HCT116 (cell line): Measurements from ENCODE around the gene COMMD3. TPM values are rescaled to one million over a fixed set of nuclear protein-coding genes. Genes with fewer than 3 reads are reported as not detected.

Source experiments
- ATAC-seq: fragments of 200-7000 bp; cut with Tn5 transposase; 2 replicates; pipeline ENCODE4 v1.9.1; 2020; ENCODE audit warnings: mild to moderate bottlenecking, moderate library complexity
- BruUV-seq: library from RNA; stranded (reverse); fragments of 400-500 nt; replicated peaks from 2 replicates; lab custom pipeline; 2021; lab: Mats Ljungman, UMichigan
- CTCF ChIA-PET: fragments of 300-600 bp; sonication (Branson Sonifier 250); formaldehyde crosslinking; loops from one replicate; lab custom pipeline; 2021; ENCODE audit warnings: antibody characterized with exemption; lab: Charles Lee
- POLR2A ChIA-PET: fragments of 300-600, 350-600 bp; sonication (Branson Sonifier 250); formaldehyde crosslinking; loops from one replicate; lab custom pipeline; 2021; ENCODE audit warnings: antibody characterized with exemption; lab: Charles Lee
- RAD21 ChIA-PET, 2 experiments: fragments of 300-600 bp; sonication (Branson Sonifier 250); formaldehyde crosslinking; loops; one replicate each; lab custom pipeline; 2023; ENCODE audit warnings: low total read pairs in 2 of 2; ENCODE audit not compliant: uncharacterized antibody in 2 of 2, unreplicated experiment in 2 of 2, low non-redundant PET in 1 of 2; lab: Charles Lee
- DNase-seq: peaks from one replicate; pipeline ENCODE4 v3.0.0-alpha.2; 2010; ENCODE audit warnings: low read depth, low spot score
- H2AFZ ChIP-seq: fragments of 200-600 bp; shearing (Covaris generic), sonication (generic); 2 replicates; pipeline ENCODE4 v1.6.1; 2017; ENCODE audit warnings: low read depth, mixed run types, mixed read lengths, antibody characterized with exemption, low read length; ENCODE audit not compliant: poor library complexity, severe bottlenecking
- H3K27ac ChIP-seq: 2 replicates; pipeline ENCODE4 v1.5.1; 2012; ENCODE audit warnings: low read depth, low read length
- H3K27me3 ChIP-seq: fragments of 200-600 bp; sonication (generic); 2 replicates; pipeline ENCODE4 v1.6.1; 2016; ENCODE audit warnings: mixed run types, low read length, mixed read lengths; ENCODE audit not compliant: insufficient read depth
- H3K36me3 ChIP-seq, 2 experiments: fragments of 200-500 bp in 1 of 2; fragments of 200-600 bp in 1 of 2; sonication (Bioruptor generic) in 1 of 2; sonication (generic) in 1 of 2; 2 replicates each; pipeline versions ENCODE4 v1.5.1 to v1.6.1; 2014 to 2016; ENCODE audit warnings: low read length in 2 of 2, inconsistent platforms in 1 of 2, mixed read lengths in 1 of 2, mixed run types in 1 of 2; ENCODE audit not compliant: insufficient read depth in 2 of 2, control insufficient read depth in 1 of 2
- H3K4me1 ChIP-seq, 2 experiments: fragments of 200-600 bp in 1 of 2; sonication (generic) in 1 of 2; 2 replicates each; pipeline versions ENCODE4 v1.5.1 to v1.6.1; 2012 to 2017; ENCODE audit warnings: low read length in 2 of 2, inconsistent platforms in 1 of 2, mild to moderate bottlenecking in 1 of 2, mixed read lengths in 1 of 2, mixed run types in 1 of 2, moderate library complexity in 1 of 2; ENCODE audit not compliant: insufficient read depth in 2 of 2, control insufficient read depth in 1 of 2
- H3K4me2 ChIP-seq: fragments of 200-600 bp; sonication (generic); 2 replicates; pipeline ENCODE4 v1.6.1; 2017; ENCODE audit warnings: mixed run types, low read length, mixed read lengths
- H3K4me3 ChIP-seq, 2 experiments: fragments of 200-600 bp in 1 of 2; sonication (generic) in 1 of 2; replicated peaks in 1 of 2; 2 replicates each; pipeline ENCODE4 v1.5.1; 2011 to 2016; ENCODE audit warnings: low read length in 2 of 2, control low read depth in 1 of 2, low read depth in 1 of 2, mild to moderate bottlenecking in 1 of 2, mixed read lengths in 1 of 2, mixed run types in 1 of 2
- H3K79me2 ChIP-seq: fragments of 200-600 bp; sonication (generic); 2 replicates; pipeline ENCODE4 v1.6.1; 2017; ENCODE audit warnings: mild to moderate bottlenecking, mixed run types, low read length, moderate library complexity, mixed read lengths; ENCODE audit not compliant: insufficient read depth
- H3K9ac ChIP-seq: fragments of 200-600 bp; sonication (generic); 2 replicates; pipeline ENCODE4 v1.6.1; 2016; ENCODE audit warnings: low read length, mixed read lengths
- H3K9me2 ChIP-seq: fragments of 200-600 bp; sonication (generic), shearing (Covaris generic); 2 replicates; pipeline ENCODE4 v1.6.1; 2017; ENCODE audit warnings: mixed run types, mild to moderate bottlenecking, moderate library complexity; ENCODE audit not compliant: insufficient read depth
- H3K9me3 ChIP-seq, 2 experiments: fragments of 200-500 bp in 1 of 2; fragments of 200-600 bp in 1 of 2; sonication (Bioruptor generic) in 1 of 2; sonication (generic) in 1 of 2; 2 replicates each; pipeline ENCODE4 v1.6.1; 2014 to 2017; ENCODE audit warnings: low read length in 2 of 2, mixed read lengths in 2 of 2, inconsistent platforms in 1 of 2, low read depth in 1 of 2, mild to moderate bottlenecking in 1 of 2, mixed run types in 1 of 2, moderate library complexity in 1 of 2; ENCODE audit not compliant: control insufficient read depth in 1 of 2, insufficient read depth in 1 of 2
- H4K20me1 ChIP-seq: fragments of 200-600 bp; sonication (generic), shearing (Covaris generic); 2 replicates; pipeline ENCODE4 v1.6.1; 2017; ENCODE audit warnings: mixed run types, mild to moderate bottlenecking, moderate library complexity; ENCODE audit not compliant: insufficient read depth
- ATF3 ChIP-seq: IDR thresholded peaks from 2 replicates; pipeline ENCODE4 v1.6.1; 2012
- CBX3 ChIP-seq: IDR thresholded peaks from 2 replicates; pipeline ENCODE4 v1.6.1; 2012; ENCODE audit warnings: low read depth
- CTCF ChIP-seq, 3 experiments: fragments of 200-600 bp in 1 of 3; sonication (generic) in 1 of 3; IDR thresholded peaks in 2 of 3; conservative IDR thresholded peaks in 1 of 3; 2 replicates each; pipeline ENCODE4 v1.5.1; 2012 to 2017; ENCODE audit warnings: low read depth in 2 of 3, low read length in 2 of 3, antibody characterized with exemption in 1 of 3, borderline replicate concordance in 1 of 3, control low read depth in 1 of 3, mild to moderate bottlenecking in 1 of 3, mixed read lengths in 1 of 3, mixed run types in 1 of 3, moderate library complexity in 1 of 3; ENCODE audit not compliant: insufficient read depth in 1 of 3
- EGR1 ChIP-seq: IDR thresholded peaks from 2 replicates; pipeline ENCODE4 v1.6.1; 2012; ENCODE audit warnings: low read depth
- EZH2phosphoT487 ChIP-seq: fragments of 200-600 bp; IDR thresholded peaks from 2 replicates; pipeline ENCODE4 v1.6.1; 2018; ENCODE audit warnings: antibody characterized with exemption, borderline replicate concordance
- MAX ChIP-seq: IDR thresholded peaks from 2 replicates; pipeline ENCODE4 v1.6.1; 2012
- POLR2AphosphoS5 ChIP-seq: IDR thresholded peaks from 2 replicates; pipeline ENCODE4 v1.6.1; 2011; ENCODE audit warnings: mild to moderate bottlenecking, low read depth, low read length, moderate library complexity
- RAD21 ChIP-seq: IDR thresholded peaks from 2 replicates; pipeline ENCODE4 v1.6.1; 2012; ENCODE audit warnings: low read depth, mild to moderate bottlenecking
- SRF ChIP-seq: IDR thresholded peaks from 2 replicates; pipeline ENCODE4 v1.6.1; 2012; ENCODE audit warnings: low read depth
- TCF7L2 ChIP-seq: IDR thresholded peaks from 2 replicates; pipeline ENCODE4 v1.7.0; 2011; ENCODE audit warnings: borderline replicate concordance, inconsistent platforms; ENCODE audit not compliant: insufficient read depth, insufficient read length; ENCODE audit errors: extremely low read depth
- YY1 ChIP-seq: IDR thresholded peaks from 2 replicates; pipeline ENCODE4 v1.6.1; 2011; ENCODE audit warnings: low read length, low read depth, moderate library complexity, mild to moderate bottlenecking; ENCODE audit not compliant: insufficient replicate concordance; ENCODE audit errors: extremely low read depth
- ZBTB33 ChIP-seq: IDR thresholded peaks from 2 replicates; pipeline ENCODE4 v1.6.1; 2011; ENCODE audit warnings: mild to moderate bottlenecking, low read length, moderate library complexity; ENCODE audit not compliant: insufficient replicate concordance; ENCODE audit errors: extremely low read depth
- intact Hi-C: fragments of 100-400 bp; cut with micrococcal nuclease; formaldehyde crosslinking; loops from 2 replicates; pipeline ENCODE4 v1.10.0; 2022
- total RNA-seq: library from RNA; stranded (reverse); gene quantifications from one replicate; pipeline ENCODE4 v1.2.1, GENCODE V29; 2021; ENCODE audit not compliant: unreplicated experiment
- TF ChIP-seq, protein P1 (sequence below): IDR thresholded peaks from 2 replicates; pipeline ENCODE4 v1.6.1; 2012; ENCODE audit warnings: low read depth

The COMMD3 gene
- total RNA-seq, 1 experiment from 2014 or later: 43.0 TPM

DNA sequence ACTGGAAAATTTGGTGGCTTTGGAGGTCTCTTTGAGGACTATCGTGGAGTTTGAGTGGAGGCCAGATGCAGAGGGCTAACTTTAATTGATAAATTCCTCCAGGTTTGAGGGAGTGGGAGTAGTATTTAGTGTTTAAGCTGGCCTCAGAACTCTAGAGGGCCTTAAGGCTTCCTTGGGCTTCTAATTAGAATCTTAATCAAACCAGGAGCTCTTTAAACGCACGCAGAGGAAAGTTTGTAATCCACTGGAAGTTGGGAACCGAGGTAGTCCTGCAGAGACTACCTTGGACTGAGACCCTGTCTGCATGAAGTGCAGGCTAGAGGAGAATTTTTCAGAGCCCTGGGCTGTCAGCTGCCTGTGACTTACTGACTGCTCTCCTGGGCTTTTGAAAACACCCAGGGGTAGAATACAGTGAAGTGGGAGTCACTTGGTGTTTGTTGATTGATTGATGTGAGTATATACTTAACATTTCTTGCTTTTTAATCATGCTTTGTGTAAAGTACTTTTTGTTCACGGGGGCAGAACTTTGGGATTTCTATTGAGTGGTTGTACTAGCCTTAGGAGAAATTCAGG lies 35.0 kb downstream of the COMMD3 start:
- Histone ChIP-seq H3K27ac (no peak overlapping the region), H3K36me3 (no peaks in the 10 kb centered on the region), H2AFZ (peak overlapping the region; percentile 67), H3K9ac (no peak overlapping the region), H3K4me2 (no peak overlapping the region), H3K27me3 (no peaks in the 10 kb centered on the region), H3K9me2 (no peaks in the 10 kb centered on the region), H4K20me1 (no peaks in the 10 kb centered on the region), H3K9me3 (no peaks in the 10 kb centered on the region), H3K79me2 (no peaks in the 10 kb centered on the region), H3K4me3 (no peak overlapping the region), H3K4me1 (no peaks in the 10 kb centered on the region)
- DNase-seq (no peak), ATAC-seq (no peak)
- ChIA-PET CTCF (no interaction called here), POLR2A (no interaction called here), RAD21 (no interaction called here)
- BruUV-seq: no TSS peak
- TF ChIP-seq ATF3 (no peak), CBX3 (no peak), MAX (no peak), YY1 (no peak), RAD21 (no peak), TCF7L2 (no peak), POLR2AphosphoS5 (no peak), ZBTB33 (no peak), SRF (no peak), EGR1 (no peak), CTCF (IDR thresholded peaks at IDR 0.05 in 2 of 3, conservative IDR thresholded peaks at IDR 0.05 in 1 of 3; ENCODE audit: borderline replicate concordance in 1 of 3, insufficient read depth in 1 of 3, low read depth in 2 of 3, low read length in 2 of 3) (no peak), EZH2phosphoT487 (no peak)
- TF ChIP-seq, protein P1, sequence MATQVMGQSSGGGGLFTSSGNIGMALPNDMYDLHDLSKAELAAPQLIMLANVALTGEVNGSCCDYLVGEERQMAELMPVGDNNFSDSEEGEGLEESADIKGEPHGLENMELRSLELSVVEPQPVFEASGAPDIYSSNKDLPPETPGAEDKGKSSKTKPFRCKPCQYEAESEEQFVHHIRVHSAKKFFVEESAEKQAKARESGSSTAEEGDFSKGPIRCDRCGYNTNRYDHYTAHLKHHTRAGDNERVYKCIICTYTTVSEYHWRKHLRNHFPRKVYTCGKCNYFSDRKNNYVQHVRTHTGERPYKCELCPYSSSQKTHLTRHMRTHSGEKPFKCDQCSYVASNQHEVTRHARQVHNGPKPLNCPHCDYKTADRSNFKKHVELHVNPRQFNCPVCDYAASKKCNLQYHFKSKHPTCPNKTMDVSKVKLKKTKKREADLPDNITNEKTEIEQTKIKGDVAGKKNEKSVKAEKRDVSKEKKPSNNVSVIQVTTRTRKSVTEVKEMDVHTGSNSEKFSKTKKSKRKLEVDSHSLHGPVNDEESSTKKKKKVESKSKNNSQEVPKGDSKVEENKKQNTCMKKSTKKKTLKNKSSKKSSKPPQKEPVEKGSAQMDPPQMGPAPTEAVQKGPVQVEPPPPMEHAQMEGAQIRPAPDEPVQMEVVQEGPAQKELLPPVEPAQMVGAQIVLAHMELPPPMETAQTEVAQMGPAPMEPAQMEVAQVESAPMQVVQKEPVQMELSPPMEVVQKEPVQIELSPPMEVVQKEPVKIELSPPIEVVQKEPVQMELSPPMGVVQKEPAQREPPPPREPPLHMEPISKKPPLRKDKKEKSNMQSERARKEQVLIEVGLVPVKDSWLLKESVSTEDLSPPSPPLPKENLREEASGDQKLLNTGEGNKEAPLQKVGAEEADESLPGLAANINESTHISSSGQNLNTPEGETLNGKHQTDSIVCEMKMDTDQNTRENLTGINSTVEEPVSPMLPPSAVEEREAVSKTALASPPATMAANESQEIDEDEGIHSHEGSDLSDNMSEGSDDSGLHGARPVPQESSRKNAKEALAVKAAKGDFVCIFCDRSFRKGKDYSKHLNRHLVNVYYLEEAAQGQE: no peak
- intact Hi-C loops: no loop called here
